GM12878 (cell line): ENCODE data around the gene ARGLU1. TPM values are rescaled to one million over a fixed set of nuclear protein-coding genes. Genes with fewer than 3 reads are reported as not detected.

Experiments used
- ATAC-seq: fragments of 200-7000 bp; cut with Tn5 transposase; 3 replicates; pipeline ENCODE4 v1.9.1; 2020; ENCODE audit warnings: mild to moderate bottlenecking, moderate library complexity
- BruUV-seq: library from RNA; stranded (reverse); fragments of 400-500 nt; replicated peaks from 2 replicates; lab custom pipeline; 2021; lab: Mats Ljungman, UMichigan
- CTCF ChIA-PET: fragments of 300-600 bp; sonication (Branson Sonifier 250); formaldehyde crosslinking; extraction: SDS; loops from one replicate; lab custom pipeline; 2021; ENCODE audit warnings: inconsistent platforms; lab: Yijun Ruan, JAX
- POLR2A ChIA-PET: fragments of 350-600 bp; formaldehyde crosslinking; extraction: SDS; loops from one replicate; lab custom pipeline; 2021; ENCODE audit warnings: inconsistent platforms; lab: Charles Lee
- RAD21 ChIA-PET: fragments of 300-600 bp; sonication (Branson Sonifier 250); formaldehyde crosslinking; loops from one replicate; lab custom pipeline; 2023; ENCODE audit warnings: antibody characterized with exemption; ENCODE audit not compliant: unreplicated experiment; lab: Charles Lee
- SMC1A ChIA-PET: fragments of 300-600 bp; sonication (Branson Sonifier 250); formaldehyde crosslinking; loops from one replicate; lab custom pipeline; 2023; ENCODE audit not compliant: unreplicated experiment, uncharacterized antibody; lab: Charles Lee
- DNase-seq: peaks from one replicate; pipeline ENCODE4 v3.0.0-alpha.2; 2011; ENCODE audit warnings: low read depth, low spot score
- FAIRE-seq: peaks from 3 replicates; lab custom pipeline; 2011; peaks lifted over from hg19 to GRCh38; lab: Jason Lieb, UNC
- H2AFZ ChIP-seq: 2 replicates; pipeline ENCODE4 v1.6.0; 2011; ENCODE audit warnings: low read depth, low read length, control low read depth; ENCODE audit not compliant: control insufficient read depth
- H3K27ac ChIP-seq: 2 replicates; pipeline ENCODE4 v1.5.1; 2011; ENCODE audit warnings: control low read depth; ENCODE audit not compliant: control insufficient read depth, insufficient read depth
- H3K27me3 ChIP-seq, 2 experiments: replicated peaks in 1 of 2; 2 replicates each; pipeline versions ENCODE4 v1.6.0 to v1.6.1; 2011; ENCODE audit warnings: low read length in 1 of 2; ENCODE audit not compliant: control insufficient read depth in 2 of 2, insufficient read depth in 2 of 2
- H3K36me3 ChIP-seq, 2 experiments: 2 replicates each; pipeline ENCODE4 v1.5.1; 2011; ENCODE audit warnings: low read length in 1 of 2; ENCODE audit not compliant: control insufficient read depth in 2 of 2, insufficient read depth in 2 of 2
- H3K4me1 ChIP-seq: 2 replicates; pipeline ENCODE4 v1.6.1; 2011; ENCODE audit warnings: mild to moderate bottlenecking, low read length, moderate library complexity, mixed read lengths; ENCODE audit not compliant: control insufficient read depth, insufficient read depth
- H3K4me2 ChIP-seq: 2 replicates; pipeline ENCODE4 v1.6.0; 2011; ENCODE audit warnings: control low read depth; ENCODE audit not compliant: control insufficient read depth, insufficient read depth
- H3K4me3 ChIP-seq: fragments of 200-600 bp; sonication (generic); 2 replicates; pipeline ENCODE4 v1.5.1; 2016
- H3K79me2 ChIP-seq: 2 replicates; pipeline ENCODE4 v1.6.0; 2011; ENCODE audit warnings: low read length; ENCODE audit not compliant: control insufficient read depth, insufficient read depth
- H3K9ac ChIP-seq: 2 replicates; pipeline ENCODE4 v1.8.0; 2011; ENCODE audit warnings: low read length, control low read depth, mixed read lengths; ENCODE audit not compliant: control insufficient read depth, insufficient read depth
- H3K9me3 ChIP-seq: replicated peaks from 3 replicates; pipeline ENCODE4 v1.5.1; 2011; ENCODE audit warnings: mild to moderate bottlenecking, low read length; ENCODE audit not compliant: control insufficient read depth, insufficient read depth
- H4K20me1 ChIP-seq: 2 replicates; pipeline ENCODE4 v1.6.0; 2011; ENCODE audit not compliant: control insufficient read depth, insufficient read depth
- CTCF ChIP-seq, 3 experiments: IDR thresholded peaks in 2 of 3; conservative IDR thresholded peaks in 1 of 3; 2 replicates each; pipeline ENCODE4 v1.5.1; 2011; ENCODE audit warnings: low read depth in 3 of 3, low read length in 3 of 3, mild to moderate bottlenecking in 3 of 3, control low read depth in 2 of 3, moderate library complexity in 2 of 3, inconsistent platforms in 1 of 3, mixed read lengths in 1 of 3; ENCODE audit not compliant: control insufficient read depth in 2 of 3, insufficient read depth in 1 of 3; ENCODE audit errors: extremely low read depth in 1 of 3
- GATAD2B ChIP-seq: fragments of 450-650 bp; conservative IDR thresholded peaks from 2 replicates; pipeline ENCODE4 v1.6.1; 2017; ENCODE audit warnings: low read depth, mild to moderate bottlenecking, moderate library complexity
- MYC ChIP-seq: IDR thresholded peaks from 2 replicates; pipeline ENCODE4 v1.6.1; 2011; ENCODE audit warnings: mild to moderate bottlenecking, low read length, moderate library complexity, inconsistent platforms; ENCODE audit not compliant: insufficient read depth, insufficient replicate concordance, insufficient read length, severe bottlenecking
- NFIC ChIP-seq: IDR thresholded peaks from 2 replicates; pipeline ENCODE4 v1.6.1; 2012; ENCODE audit warnings: low read depth, mild to moderate bottlenecking, inconsistent platforms, low read length, moderate library complexity
- NFYB ChIP-seq: IDR thresholded peaks from 2 replicates; pipeline ENCODE4 v1.6.1; 2011; ENCODE audit warnings: low read depth, mild to moderate bottlenecking, low read length, improper control_type of control experiment, moderate library complexity; ENCODE audit not compliant: insufficient read depth
- NKRF ChIP-seq: fragments of 450-650 bp; conservative IDR thresholded peaks from 2 replicates; pipeline ENCODE4 v1.6.1; 2017; ENCODE audit warnings: mild to moderate bottlenecking, moderate library complexity
- RAD21 ChIP-seq: IDR thresholded peaks from 2 replicates; pipeline ENCODE4 v1.6.1; 2011; ENCODE audit warnings: mild to moderate bottlenecking, low read depth, low read length, moderate library complexity; ENCODE audit not compliant: insufficient read depth
- RAD51 ChIP-seq: fragments of 450-650 bp; IDR thresholded peaks from 2 replicates; pipeline ENCODE4 v1.6.1; 2016; ENCODE audit warnings: moderate library complexity, mild to moderate bottlenecking, inconsistent platforms
- RCOR1 ChIP-seq: conservative IDR thresholded peaks from 2 replicates; pipeline ENCODE4 v1.6.1; 2012; ENCODE audit warnings: low read depth, low read length, improper control_type of control experiment
- SMAD1 ChIP-seq: fragments of 450-650 bp; IDR thresholded peaks from 2 replicates; pipeline ENCODE4 v1.6.1; 2018; ENCODE audit warnings: mild to moderate bottlenecking, low read depth; ENCODE audit not compliant: partially characterized antibody
- SPI1 ChIP-seq: IDR thresholded peaks from 2 replicates; pipeline ENCODE4 v1.6.1; 2011; ENCODE audit warnings: low read depth, mild to moderate bottlenecking, low read length, moderate library complexity, borderline replicate concordance; ENCODE audit not compliant: insufficient read depth
- STAT1 ChIP-seq: fragments of 450-650 bp; conservative IDR thresholded peaks from 2 replicates; pipeline ENCODE4 v1.6.1; 2014; ENCODE audit warnings: antibody characterized with exemption, mild to moderate bottlenecking
- WGBS: methylation state at CpG from one replicate; pipeline ENCODE4 v1.1.6; 2016; ENCODE audit warnings: low lambda C conversion rate; ENCODE audit not compliant: insufficient replicate concordance, insufficient coverage; ENCODE audit errors: missing lambda C conversion rate; 5-methylcytosine and 5-hydroxymethylcytosine counted together
- in situ Hi-C: fragments of 300-500 bp; cut with MboI; formaldehyde crosslinking; loops from 9 replicates; pipeline ENCODE4 v1.14.3; 2018; ENCODE audit warnings: mixed read lengths
- intact Hi-C: fragments of 100-400 bp; cut with micrococcal nuclease; formaldehyde crosslinking; loops from one replicate; pipeline ENCODE4 v1.14.2; 2022; ENCODE audit not compliant: unreplicated experiment
- polyA plus RNA-seq, 11 experiments: library from polyadenylated mRNA; depleted of rRNA in 4 of 11; unstranded in 6 of 11; stranded (reverse) in 5 of 11; fragments of >200 nt; fragmentation: Nextera tagmentation in 4 of 11; fragmentation: Illumina TruSeq in 1 of 11; extraction: Ambion mirVana in 4 of 11; extraction: Trizol in 1 of 11; gene quantifications; 1 replicate in 1 of 11; 2 replicates in 10 of 11; pipeline versions ENCODE4 v1.2.1 to v1.2.3, GENCODE V29; 2011 to 2016; ENCODE audit warnings: inconsistent platforms in 2 of 11, missing spikeins in 2 of 11, low read depth in 1 of 11
- total RNA-seq, 4 experiments: library from RNA; depleted of rRNA in 3 of 4; stranded (reverse); fragments of >200 nt in 3 of 4; fragmentation: Illumina TruSeq in 1 of 4; extraction: Trizol in 1 of 4; gene quantifications; 2 replicates each; pipeline versions ENCODE4 v1.2.1 to v1.2.3, GENCODE V29; 2013 to 2021
- TF ChIP-seq, protein P1 (sequence below): fragments of 450-650 bp; IDR thresholded peaks from 2 replicates; pipeline ENCODE4 v1.6.1; 2016; ENCODE audit warnings: mild to moderate bottlenecking
- TF ChIP-seq, protein P2 (sequence below): fragments of 450-650 bp; IDR thresholded peaks from 2 replicates; pipeline ENCODE4 v1.6.1; 2014; ENCODE audit warnings: mild to moderate bottlenecking

The ARGLU1 gene
- total and polyA plus RNA-seq, 10 of the 15 experiments (the other 5 are each of a cell fraction or from before 2014, with no cell fraction given), result 47.1 to 197 (median 98.3) TPM

- no TSS peak for BruUV-seq
- H2AFZ ChIP-seq, result no peak overlapping the region
- no peaks in the 10 kb centered on the region for H4K20me1 ChIP-seq
- H3K4me1 ChIP-seq, result peaks cover 3% of the 10 kb centered on the region; the same call in 1 of the 2 replicates
- H3K27me3 ChIP-seq, result peaks cover 0 to 17% of the 10 kb centered on the region in 2 experiments; a peak in 2 of 4 replicates
- ChIA-PET RAD21 (interaction anchor here (0.7 to 1.6 kb wide), 7 partner anchors 22 to 813 kb away, joined by 3 to 5 read pairs (median 4); no protein-coding TSS in a partner anchor), CTCF (interaction anchor here (0.9 to 1.5 kb wide), 3 partner anchors 20 to 449 kb away, joined by 4 to 7 read pairs (median 4); no protein-coding TSS in a partner anchor), SMC1A (interaction anchor here (0.7 to 3.4 kb wide), 4 partner anchors 32 to 451 kb away, joined by 3 to 12 read pairs (median 4); no protein-coding TSS in a partner anchor), POLR2A (no interaction called here)
- no peaks in the 10 kb centered on the region; the same call in 2 of the 3 replicates for H3K9me3 ChIP-seq
- in situ Hi-C loops, result loop anchor here (25.0 kb wide), 1 partner anchor 1546 kb away; no protein-coding TSS in a partner anchor
- H3K36me3 ChIP-seq, result no peaks in the 10 kb centered on the region
- peak overlapping the region; percentile 30; the same call in 1 of the 2 replicates for H3K4me3 ChIP-seq
- ATAC-seq (peak; percentile 6; the same call in 2 of the 3 replicates), DNase-seq (no peak), FAIRE-seq (no peak)
- H3K9ac ChIP-seq, result no peak overlapping the region; the same call in 1 of the 2 replicates
- 6% methylated on average over 28 of the region's 44 CpGs for WGBS
- no peaks in the 10 kb centered on the region for H3K79me2 ChIP-seq
- intact Hi-C loops, result loop anchor here (10.0 kb wide), 2 partner anchors 159 to 1759 kb away; no protein-coding TSS in a partner anchor
- H3K27ac ChIP-seq, result no peak overlapping the region
- peak overlapping the region; percentile 77; the same call in 1 of the 2 replicates for H3K4me2 ChIP-seq
- TF ChIP-seq RAD51 (no peak), NKRF (no peak), STAT1 (no peak), NFYB (no peak), GATAD2B (no peak), MYC (no peak), RCOR1 (no peak), NFIC (no peak), CTCF (IDR thresholded peaks at IDR 0.05 in 2 of 3, conservative IDR thresholded peaks at IDR 0.05 in 1 of 3; ENCODE audit: control insufficient read depth in 2 of 3, extremely low read depth in 1 of 3, insufficient read depth in 1 of 3, low read depth in 3 of 3, low read length in 3 of 3) (peak; percentile 24 to 54 (median 28); a peak in 4 of 6 replicates), SPI1 (no peak), RAD21 (peak; percentile 58), SMAD1 (no peak)
- TF ChIP-seq, protein P1, sequence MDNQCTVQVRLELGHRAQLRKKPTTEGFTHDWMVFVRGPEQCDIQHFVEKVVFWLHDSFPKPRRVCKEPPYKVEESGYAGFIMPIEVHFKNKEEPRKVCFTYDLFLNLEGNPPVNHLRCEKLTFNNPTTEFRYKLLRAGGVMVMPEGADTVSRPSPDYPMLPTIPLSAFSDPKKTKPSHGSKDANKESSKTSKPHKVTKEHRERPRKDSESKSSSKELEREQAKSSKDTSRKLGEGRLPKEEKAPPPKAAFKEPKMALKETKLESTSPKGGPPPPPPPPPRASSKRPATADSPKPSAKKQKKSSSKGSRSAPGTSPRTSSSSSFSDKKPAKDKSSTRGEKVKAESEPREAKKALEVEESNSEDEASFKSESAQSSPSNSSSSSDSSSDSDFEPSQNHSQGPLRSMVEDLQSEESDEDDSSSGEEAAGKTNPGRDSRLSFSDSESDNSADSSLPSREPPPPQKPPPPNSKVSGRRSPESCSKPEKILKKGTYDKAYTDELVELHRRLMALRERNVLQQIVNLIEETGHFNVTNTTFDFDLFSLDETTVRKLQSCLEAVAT, result no peak
- TF ChIP-seq, protein P2, sequence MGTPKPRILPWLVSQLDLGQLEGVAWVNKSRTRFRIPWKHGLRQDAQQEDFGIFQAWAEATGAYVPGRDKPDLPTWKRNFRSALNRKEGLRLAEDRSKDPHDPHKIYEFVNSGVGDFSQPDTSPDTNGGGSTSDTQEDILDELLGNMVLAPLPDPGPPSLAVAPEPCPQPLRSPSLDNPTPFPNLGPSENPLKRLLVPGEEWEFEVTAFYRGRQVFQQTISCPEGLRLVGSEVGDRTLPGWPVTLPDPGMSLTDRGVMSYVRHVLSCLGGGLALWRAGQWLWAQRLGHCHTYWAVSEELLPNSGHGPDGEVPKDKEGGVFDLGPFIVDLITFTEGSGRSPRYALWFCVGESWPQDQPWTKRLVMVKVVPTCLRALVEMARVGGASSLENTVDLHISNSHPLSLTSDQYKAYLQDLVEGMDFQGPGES, result no peak
Measured at GRCh38 chr13:106533101-106533942, 34.6 kb downstream of the ARGLU1 start.
